NCI-H748 treated with DMSO at 0.1 percent for 48 hours (cell line): ENCODE results near the gene UBE2G1.
"Not testable (repeated sequence)": the region's sequence is repeated elsewhere in the genome, so short reads cannot be mapped to it uniquely, and the experiment has no call there.

Experiments used
- DNase-seq: peaks from one replicate; lab custom pipeline; 2025; lab: John Stamatoyannopoulos, UW

UBE2G1 gene

GRCh38 chr17:4366327-4367063 is at the start of gene UBE2G1:
UBE2G1 (minus strand) TSS chr17:4366675; CDS start chr17:4366316, 359 bp downstream.
- DNase-seq = peak; percentile 93

- DNase-seq = peak; percentile 94
Observed at GRCh38 chr17:4412933-4413831, 46.7 kb upstream of the UBE2G1 start.

GRCh38 chr17:4411201-4411600 is 44.7 kb upstream of the UBE2G1 start:
- no peak for DNase-seq

- DNase-seq = no peak
Observed at GRCh38 chr17:4409659-4410058, 43.2 kb upstream of the UBE2G1 start.

GRCh38 chr17:4407851-4408250 is 41.4 kb upstream of the UBE2G1 start:
- DNase-seq = no peak

GRCh38 chr17:4407216-4407615 is 40.7 kb upstream of the UBE2G1 start:
- no peak for DNase-seq

GRCh38 chr17:4406386-4406785 is 39.9 kb upstream of the UBE2G1 start:
- DNase-seq = no peak

GRCh38 chr17:4405699-4406098 is 39.2 kb upstream of the UBE2G1 start:
- no peak for DNase-seq

- DNase-seq = no peak
Observed at GRCh38 chr17:4405038-4405669, 38.7 kb upstream of the UBE2G1 start.

GRCh38 chr17:4397840-4398239 is 31.4 kb upstream of the UBE2G1 start:
- no peak for DNase-seq

GRCh38 chr17:4395111-4395478 is 28.6 kb upstream of the UBE2G1 start:
- DNase-seq = no peak

- DNase-seq = no peak
Observed at GRCh38 chr17:4394208-4395110, 28.0 kb upstream of the UBE2G1 start.

- no peak for DNase-seq
Observed at GRCh38 chr17:4393806-4394205, 27.3 kb upstream of the UBE2G1 start.

GRCh38 chr17:4389079-4389478 is 22.6 kb upstream of the UBE2G1 start:
- DNase-seq = no peak

GRCh38 chr17:4387137-4387536 is 20.7 kb upstream of the UBE2G1 start:
- no peak for DNase-seq

- DNase-seq = no peak
Observed at GRCh38 chr17:4386406-4386805, 19.9 kb upstream of the UBE2G1 start.

- DNase-seq = no peak
Observed at GRCh38 chr17:4381690-4382671, 15.5 kb upstream of the UBE2G1 start.

GRCh38 chr17:4378626-4379025 is 12.2 kb upstream of the UBE2G1 start:
- DNase-seq = no peak

GRCh38 chr17:4377247-4377646 is 10.8 kb upstream of the UBE2G1 start:
- DNase-seq = not testable (repeated sequence)

GRCh38 chr17:4375796-4376440 is 9.4 kb upstream of the UBE2G1 start:
- DNase-seq = not testable (repeated sequence)
